Rectal smooth muscle tissue (tissue), 1 donor: ENCODE measurements around the gene LRFN3.

ENCODE experiments used
- H3K27ac ChIP-seq: one replicate; pipeline ENCODE4 v1.7.0; 2013; ENCODE audit warnings: low read depth, low read length, inconsistent platforms
- H3K27me3 ChIP-seq: one replicate; pipeline ENCODE4 v1.7.0; 2013; ENCODE audit warnings: low read length; ENCODE audit not compliant: control insufficient read depth, insufficient read depth
- H3K36me3 ChIP-seq: one replicate; pipeline ENCODE4 v1.7.0; 2013; ENCODE audit warnings: low read length; ENCODE audit not compliant: control insufficient read depth, insufficient read depth
- H3K4me1 ChIP-seq: one replicate; pipeline ENCODE4 v1.7.0; 2013; ENCODE audit warnings: low read length; ENCODE audit not compliant: control insufficient read depth, insufficient read depth
- H3K4me3 ChIP-seq: one replicate; pipeline ENCODE4 v1.7.0; 2013; ENCODE audit warnings: low read length
- H3K9ac ChIP-seq: one replicate; pipeline ENCODE4 v1.7.0; 2013; ENCODE audit warnings: low read length

LRFN3 gene

DNA sequence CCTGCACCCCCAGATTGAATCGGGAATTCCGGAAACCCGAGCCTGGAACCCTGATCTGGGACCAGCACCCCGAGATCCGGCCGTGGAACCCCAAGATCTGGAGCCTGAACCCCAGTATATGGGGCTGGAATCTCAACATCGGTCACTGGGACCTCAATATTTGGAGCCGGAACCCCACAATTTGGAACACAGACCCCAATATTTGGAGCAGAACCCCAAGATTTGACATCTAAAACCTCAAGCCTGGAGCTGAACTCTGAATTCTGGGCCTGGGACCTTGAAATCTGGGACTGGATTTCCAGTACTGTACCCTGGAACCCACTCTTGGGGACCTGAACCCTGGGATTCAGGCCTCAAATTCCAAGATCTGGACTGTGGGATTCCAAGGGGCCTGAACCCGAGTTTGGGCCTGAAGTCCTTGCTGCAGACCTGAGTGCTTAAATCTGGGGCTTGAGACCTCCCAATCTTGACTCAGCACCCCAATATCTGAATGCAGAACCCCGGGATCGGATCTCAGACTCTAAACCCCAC lies 629 bp downstream of the LRFN3 start:
- Histone ChIP-seq H3K36me3 (peaks cover 4% of the 10 kb centered on the region), H3K4me1 (no peaks in the 10 kb centered on the region), H3K27me3 (no peaks in the 10 kb centered on the region), H3K9ac (no peak overlapping the region), H3K4me3 (peak overlapping the region; percentile 65), H3K27ac (peak overlapping the region; percentile 63)

DNA sequence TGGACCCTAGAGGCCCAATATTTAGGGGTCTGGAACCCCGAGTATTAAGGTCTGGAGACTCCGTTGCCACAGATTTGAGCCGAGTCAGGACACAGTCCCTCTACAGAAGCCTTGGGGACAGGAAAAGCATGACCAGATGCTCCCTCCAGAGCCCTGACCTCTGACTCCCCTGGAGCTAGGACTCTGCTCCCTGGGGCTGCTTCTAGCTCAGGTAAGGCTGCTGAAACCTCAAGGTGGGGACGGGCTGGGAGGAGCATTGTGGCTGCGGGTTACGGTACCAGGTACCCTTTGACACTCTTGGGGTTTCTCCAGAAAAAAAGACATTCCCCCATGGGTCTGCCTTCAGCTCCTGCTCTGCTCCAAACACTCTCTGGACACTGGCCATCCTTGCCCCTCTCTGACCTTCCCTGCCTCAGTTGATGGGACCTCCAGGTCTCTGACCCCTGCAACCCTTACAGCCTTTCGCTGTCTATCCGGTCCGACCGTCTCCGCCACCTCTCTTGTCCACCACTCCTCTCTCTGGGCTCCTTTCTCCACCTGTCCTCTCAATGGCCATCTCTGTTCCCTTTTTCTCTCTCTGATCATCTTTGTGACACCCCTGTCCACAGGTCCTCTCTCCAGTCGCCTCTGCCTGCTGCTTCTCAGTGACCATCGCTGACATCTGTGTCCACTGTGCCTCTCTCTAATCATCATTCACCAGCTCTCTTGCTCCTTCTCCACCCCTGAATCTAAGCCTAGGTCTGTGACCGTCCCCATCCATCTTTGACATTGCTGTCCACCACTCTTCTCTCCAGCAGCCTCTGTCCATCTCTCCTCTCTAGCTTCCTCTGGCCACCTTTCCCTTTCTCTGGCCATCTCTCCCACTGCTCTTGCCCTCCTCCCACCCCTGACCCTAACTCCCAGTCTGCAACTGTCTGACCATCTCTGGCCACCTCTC lies 1.4 kb downstream of the LRFN3 start:
- no peak overlapping the region for H3K9ac ChIP-seq
- no peaks in the 10 kb centered on the region for H3K4me1 ChIP-seq
- H3K36me3 ChIP-seq = peaks cover 6% of the 10 kb centered on the region
- no peak overlapping the region for H3K27ac ChIP-seq
- H3K4me3 ChIP-seq = peak overlapping the region; percentile 65
- no peaks in the 10 kb centered on the region for H3K27me3 ChIP-seq

GRCh38 chr19:35938282-35939224 lies 2.4 kb downstream of the LRFN3 start:
- Histone ChIP-seq H3K9ac (no peak overlapping the region), H3K27me3 (no peaks in the 10 kb centered on the region), H3K4me3 (peak overlapping the region; percentile 65), H3K27ac (no peak overlapping the region), H3K4me1 (no peaks in the 10 kb centered on the region), H3K36me3 (peaks cover 6% of the 10 kb centered on the region)

- H3K4me1 ChIP-seq = no peaks in the 10 kb centered on the region
- no peaks in the 10 kb centered on the region for H3K27me3 ChIP-seq
- no peak overlapping the region for H3K9ac ChIP-seq
- H3K36me3 ChIP-seq = peaks cover 6% of the 10 kb centered on the region
- no peak overlapping the region for H3K4me3 ChIP-seq
- H3K27ac ChIP-seq = no peak overlapping the region
Observed at GRCh38 chr19:35939307-35940077, 3.3 kb downstream of the LRFN3 start.

GRCh38 chr19:35940078-35940775 lies 4.1 kb downstream of the LRFN3 start:
- H3K27ac ChIP-seq = no peak overlapping the region
- H3K36me3 ChIP-seq = peaks cover 6% of the 10 kb centered on the region
- H3K9ac ChIP-seq = no peak overlapping the region
- no peak overlapping the region for H3K4me3 ChIP-seq
- no peaks in the 10 kb centered on the region for H3K4me1 ChIP-seq
- no peaks in the 10 kb centered on the region for H3K27me3 ChIP-seq

GRCh38 chr19:35940839-35941238 lies 4.7 kb downstream of the LRFN3 start:
- Histone ChIP-seq H3K27ac (no peak overlapping the region), H3K4me3 (no peak overlapping the region), H3K36me3 (peaks cover 6% of the 10 kb centered on the region), H3K27me3 (no peaks in the 10 kb centered on the region), H3K9ac (no peak overlapping the region), H3K4me1 (no peaks in the 10 kb centered on the region)

DNA sequence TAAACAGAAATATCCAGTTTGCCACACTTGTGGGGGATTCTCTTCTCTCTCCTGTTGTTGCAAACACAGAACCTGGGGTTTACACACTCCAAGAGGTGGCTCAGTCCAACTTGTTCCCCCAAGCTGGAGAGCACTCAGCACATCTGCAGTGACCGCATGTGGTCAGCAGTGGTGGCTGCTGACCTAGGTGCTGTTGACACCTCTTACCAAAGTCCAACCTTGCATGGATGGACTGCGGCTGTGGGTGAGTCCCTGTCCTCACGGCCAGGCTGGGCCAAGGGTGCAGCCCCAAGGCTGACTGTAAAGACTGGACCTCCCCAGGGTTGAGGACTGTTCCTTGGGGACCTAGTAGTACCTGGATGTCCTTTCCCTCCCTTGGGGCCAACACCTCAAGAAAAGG lies 6.1 kb downstream of the LRFN3 start:
- no peaks in the 10 kb centered on the region for H3K27me3 ChIP-seq
- H3K4me1 ChIP-seq = no peaks in the 10 kb centered on the region
- H3K27ac ChIP-seq = no peak overlapping the region
- H3K36me3 ChIP-seq = peaks cover 6% of the 10 kb centered on the region
- no peak overlapping the region for H3K4me3 ChIP-seq
- H3K9ac ChIP-seq = no peak overlapping the region

DNA sequence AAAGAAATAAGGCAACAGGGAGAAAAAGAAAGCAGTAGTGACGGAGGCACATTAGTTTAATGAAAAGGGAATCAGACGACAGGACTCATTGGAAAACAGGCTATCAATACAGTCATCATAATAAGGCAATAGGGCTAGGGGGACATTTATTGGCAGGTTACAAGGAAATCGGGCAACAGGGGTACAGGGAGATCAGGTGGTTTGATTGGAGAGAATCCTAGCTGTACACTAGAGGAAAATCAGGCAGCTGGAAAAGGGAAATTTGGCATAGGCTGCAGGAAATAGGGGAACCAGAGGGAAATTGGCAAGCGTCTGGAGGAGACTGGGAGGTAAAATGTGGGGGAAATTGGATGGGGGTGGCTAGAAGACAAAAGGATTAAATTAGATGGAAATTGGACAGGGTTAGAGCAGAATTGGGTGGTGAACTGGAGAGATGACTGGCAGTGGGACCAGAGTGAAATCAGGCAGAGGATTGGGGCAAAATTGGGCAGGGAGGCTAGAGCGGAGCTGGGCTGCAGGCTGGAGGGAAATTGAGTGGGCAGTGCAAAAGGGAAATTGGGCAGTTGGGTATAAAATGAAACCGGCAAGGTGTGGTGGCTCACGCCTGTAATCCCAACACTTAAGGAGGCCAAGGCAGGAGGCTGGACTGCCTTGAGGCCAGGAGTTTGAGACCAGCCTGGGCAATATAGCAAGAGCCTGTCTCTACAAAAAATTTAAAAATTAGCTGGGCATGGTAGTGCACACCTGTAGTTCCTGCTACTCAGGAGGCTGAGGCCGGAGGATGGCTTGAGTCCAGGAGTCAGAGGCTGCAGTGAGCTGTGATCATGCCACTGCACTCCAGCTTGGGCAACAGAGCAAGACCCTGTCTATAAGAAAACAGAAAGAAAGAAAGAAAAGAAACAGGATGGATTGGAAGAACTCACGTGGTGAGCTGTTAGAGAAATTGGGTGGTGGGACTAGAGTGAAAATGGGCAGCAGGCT lies 7.4 kb downstream of the LRFN3 start:
- Histone ChIP-seq H3K36me3 (peaks cover 6% of the 10 kb centered on the region), H3K4me3 (no peak overlapping the region), H3K27me3 (no peaks in the 10 kb centered on the region), H3K9ac (no peak overlapping the region), H3K27ac (no peak overlapping the region), H3K4me1 (no peaks in the 10 kb centered on the region)

GRCh38 chr19:35944556-35944955 lies 8.4 kb downstream of the LRFN3 start:
- Histone ChIP-seq H3K27me3 (no peaks in the 10 kb centered on the region), H3K4me3 (no peak overlapping the region), H3K9ac (no peak overlapping the region), H3K27ac (no peak overlapping the region), H3K4me1 (no peaks in the 10 kb centered on the region), H3K36me3 (peaks cover 6% of the 10 kb centered on the region)

- Histone ChIP-seq H3K4me1 (no peaks in the 10 kb centered on the region), H3K9ac (no peak overlapping the region), H3K4me3 (no peak overlapping the region), H3K27me3 (no peaks in the 10 kb centered on the region), H3K27ac (no peak overlapping the region), H3K36me3 (peaks cover 6% of the 10 kb centered on the region)
Observed at GRCh38 chr19:35945121-35945790, 9.1 kb downstream of the LRFN3 start.
